HG02610 (cell line): ENCODE results near the gene TRAF2.
A peak's percentile ranks its signal among the peaks of the same experiment; 100 is the strongest.
"Not testable (repeated sequence)": the region's sequence is repeated elsewhere in the genome, so short reads cannot be mapped to it uniquely, and the experiment has no call there.

ENCODE experiments used
- ATAC-seq: cut with Tn5 transposase; IDR thresholded peaks from one replicate; pipeline ENCODE4 v1.9.1; 2021; ENCODE audit warnings: mild to moderate bottlenecking, moderate library complexity; ENCODE audit not compliant: unreplicated experiment

The TRAF2 gene, protein sequence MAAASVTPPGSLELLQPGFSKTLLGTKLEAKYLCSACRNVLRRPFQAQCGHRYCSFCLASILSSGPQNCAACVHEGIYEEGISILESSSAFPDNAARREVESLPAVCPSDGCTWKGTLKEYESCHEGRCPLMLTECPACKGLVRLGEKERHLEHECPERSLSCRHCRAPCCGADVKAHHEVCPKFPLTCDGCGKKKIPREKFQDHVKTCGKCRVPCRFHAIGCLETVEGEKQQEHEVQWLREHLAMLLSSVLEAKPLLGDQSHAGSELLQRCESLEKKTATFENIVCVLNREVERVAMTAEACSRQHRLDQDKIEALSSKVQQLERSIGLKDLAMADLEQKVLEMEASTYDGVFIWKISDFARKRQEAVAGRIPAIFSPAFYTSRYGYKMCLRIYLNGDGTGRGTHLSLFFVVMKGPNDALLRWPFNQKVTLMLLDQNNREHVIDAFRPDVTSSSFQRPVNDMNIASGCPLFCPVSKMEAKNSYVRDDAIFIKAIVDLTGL

DNA sequence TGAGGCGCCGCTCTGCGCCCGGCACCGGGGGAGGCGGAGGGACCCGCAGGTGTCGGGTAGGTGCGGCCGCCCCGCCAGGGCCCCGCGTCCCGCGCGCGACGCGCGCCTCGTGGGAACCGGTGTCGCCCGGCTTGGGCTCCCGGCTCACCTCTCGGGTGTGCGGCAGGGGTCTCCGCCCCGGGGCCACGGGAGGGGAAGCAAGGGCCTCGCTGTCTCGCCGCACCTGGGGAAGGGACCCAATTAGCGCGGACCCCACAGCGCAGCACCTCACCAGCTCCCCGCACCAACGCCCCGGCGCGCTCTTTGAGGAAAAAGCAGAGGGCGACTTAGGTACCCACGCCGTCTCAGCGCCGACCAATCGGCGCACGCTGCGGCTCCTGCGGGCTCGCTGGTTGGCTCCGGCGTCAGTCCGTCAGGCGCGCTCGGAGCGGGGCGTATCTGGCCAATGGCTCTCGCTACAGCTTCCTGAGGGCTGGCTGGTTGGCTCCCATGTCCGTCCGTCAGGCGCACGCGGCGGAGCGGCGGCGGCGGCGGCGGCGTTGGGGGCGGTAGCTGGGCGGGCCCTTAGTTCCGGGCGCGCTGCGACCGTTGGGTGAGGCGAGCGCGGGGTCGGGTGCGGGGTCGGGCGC, at the start of gene TRAF2:
Gene TRAF2, plus strand, starts transcription at position 567 of the 629 bp plus-strand sequence. CDS start 12,225 bp downstream, outside the sequence.
- ATAC-seq, result peak; percentile 75

DNA sequence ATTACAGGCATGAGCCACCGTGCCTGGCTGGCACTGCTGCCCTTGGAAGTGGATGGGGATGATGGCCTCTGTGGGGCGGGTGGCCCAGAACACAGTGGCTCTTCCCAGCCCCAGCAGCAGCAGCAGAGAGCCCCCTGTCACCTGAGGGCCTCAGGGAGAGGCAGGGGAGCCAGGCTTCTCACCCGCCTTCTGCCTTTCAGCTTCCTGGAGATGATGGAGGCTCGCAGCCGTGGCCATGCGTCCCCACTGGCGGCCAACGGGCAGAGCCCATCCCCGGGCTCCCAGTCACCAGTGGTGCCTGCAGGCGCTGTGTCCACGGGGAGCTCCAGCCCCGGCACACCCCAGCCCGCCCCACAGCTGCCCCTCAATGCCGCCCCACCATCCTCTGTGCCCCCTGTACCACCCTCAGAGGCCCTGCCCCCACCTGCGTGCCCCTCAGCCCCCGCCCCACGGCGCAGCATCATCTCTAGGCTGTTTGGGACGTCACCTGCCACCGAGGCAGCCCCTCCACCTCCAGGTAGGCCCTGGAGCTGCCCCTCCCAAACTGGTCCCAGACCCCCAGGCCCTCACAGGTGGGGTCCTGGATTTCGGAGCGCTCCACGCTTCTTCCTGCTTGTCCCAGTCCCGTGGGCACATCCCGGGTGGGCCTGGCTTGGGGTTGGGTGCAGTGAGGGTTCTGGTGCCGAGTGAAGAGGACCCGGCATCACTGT, 49.0 kb upstream of the TRAF2 start:
- no peak for ATAC-seq

DNA sequence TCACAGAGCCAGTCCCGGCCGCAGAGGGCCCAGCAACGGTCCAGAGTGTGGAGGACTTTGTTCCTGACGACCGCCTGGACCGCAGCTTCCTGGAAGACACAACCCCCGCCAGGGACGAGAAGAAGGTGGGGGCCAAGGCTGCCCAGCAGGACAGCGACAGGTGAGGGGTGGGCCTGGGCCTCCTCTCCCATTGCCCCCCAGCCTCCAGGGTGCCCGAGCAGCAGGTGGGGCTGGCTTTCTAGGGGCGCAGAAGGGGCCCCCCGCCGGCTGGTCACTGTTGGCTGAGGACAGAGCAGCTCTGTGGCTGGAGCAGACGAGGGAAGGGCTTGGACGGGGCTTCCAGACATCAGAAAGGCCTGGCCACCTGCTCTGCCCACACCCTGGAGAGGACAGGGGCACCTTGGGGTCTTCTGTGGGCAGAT, 48.4 kb upstream of the TRAF2 start:
- not testable (repeated sequence) for ATAC-seq

DNA sequence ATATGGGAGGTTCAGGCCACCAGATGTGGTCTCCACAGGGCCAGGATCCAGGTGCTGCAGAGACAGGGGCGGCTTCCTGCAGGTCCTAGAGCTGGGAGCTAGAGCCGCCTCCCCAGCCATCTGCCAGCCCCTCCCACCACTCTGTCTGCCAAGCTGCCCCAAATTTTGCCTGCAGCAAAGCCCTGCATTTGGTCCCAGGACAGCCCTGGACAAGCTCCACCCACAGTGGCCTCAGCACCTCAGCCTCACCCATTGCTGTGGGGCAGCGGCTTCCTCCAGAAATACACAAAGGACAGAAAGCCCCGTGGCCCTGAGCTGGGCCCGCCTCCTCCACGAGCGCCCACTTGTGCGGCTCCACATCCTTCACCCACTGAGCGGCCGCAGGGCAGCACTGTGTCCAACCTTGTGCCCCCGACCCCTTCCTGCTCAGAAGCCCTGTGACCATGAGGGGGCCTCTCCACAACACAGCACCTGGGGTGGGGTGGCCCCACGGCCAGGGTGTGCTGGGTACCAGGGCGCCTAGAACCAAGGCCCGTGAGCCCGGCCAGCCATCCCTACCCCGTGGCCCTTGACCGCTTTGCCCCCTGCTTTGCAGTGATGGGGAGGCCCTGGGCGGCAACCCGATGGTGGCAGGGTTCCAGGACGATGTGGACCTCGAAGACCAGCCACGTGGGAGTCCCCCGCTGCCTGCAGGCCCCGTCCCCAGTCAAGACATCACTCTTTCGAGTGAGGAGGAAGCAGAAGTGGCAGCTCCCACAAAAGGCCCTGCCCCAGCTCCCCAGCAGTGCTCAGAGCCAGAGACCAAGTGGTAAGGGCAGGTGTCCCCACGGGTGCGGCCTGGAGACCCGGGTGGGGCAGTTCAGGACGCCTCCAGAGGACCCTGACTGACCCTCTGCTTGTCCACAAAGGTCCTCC, 47.7 kb upstream of the TRAF2 start:
- ATAC-seq, result no peak

DNA sequence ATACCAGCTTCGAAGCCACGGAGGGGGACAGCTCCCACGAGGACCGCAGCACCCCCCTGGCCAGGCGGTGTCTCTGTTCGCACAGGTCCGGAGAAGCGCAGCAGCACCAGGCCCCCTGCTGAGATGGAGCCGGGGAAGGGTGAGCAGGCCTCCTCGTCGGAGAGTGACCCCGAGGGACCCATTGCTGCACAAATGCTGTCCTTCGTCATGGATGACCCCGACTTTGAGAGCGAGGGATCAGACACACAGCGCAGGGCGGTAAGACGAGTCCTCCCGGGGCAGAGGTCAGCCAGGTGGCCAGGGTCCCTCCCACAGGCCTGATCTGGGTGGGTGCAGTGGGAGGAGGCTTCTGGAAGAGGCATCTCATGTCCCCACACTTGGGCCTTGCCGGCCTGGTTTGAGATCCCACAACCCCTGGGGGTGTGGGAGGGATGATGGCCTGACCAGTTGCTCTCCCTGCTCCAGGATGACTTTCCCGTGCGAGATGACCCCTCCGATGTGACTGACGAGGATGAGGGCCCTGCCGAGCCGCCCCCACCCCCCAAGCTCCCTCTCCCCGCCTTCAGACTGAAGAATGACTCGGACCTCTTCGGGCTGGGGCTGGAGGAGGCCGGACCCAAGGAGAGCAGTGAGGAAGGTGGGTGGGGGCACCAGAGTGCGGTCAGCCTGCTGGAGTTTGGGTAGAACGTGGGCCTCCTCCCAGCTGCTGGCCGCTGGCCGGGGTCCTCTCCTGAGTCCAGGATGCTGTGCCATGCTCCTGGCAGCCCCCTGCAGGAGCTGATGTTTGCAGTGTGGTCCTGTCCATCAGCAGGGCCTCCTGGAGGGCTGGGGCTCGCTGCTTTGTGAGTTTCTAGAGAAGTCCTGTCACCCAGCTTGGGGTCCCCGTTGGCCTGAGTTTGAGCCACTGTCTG, 46.8 kb upstream of the TRAF2 start:
- ATAC-seq, result no peak

DNA sequence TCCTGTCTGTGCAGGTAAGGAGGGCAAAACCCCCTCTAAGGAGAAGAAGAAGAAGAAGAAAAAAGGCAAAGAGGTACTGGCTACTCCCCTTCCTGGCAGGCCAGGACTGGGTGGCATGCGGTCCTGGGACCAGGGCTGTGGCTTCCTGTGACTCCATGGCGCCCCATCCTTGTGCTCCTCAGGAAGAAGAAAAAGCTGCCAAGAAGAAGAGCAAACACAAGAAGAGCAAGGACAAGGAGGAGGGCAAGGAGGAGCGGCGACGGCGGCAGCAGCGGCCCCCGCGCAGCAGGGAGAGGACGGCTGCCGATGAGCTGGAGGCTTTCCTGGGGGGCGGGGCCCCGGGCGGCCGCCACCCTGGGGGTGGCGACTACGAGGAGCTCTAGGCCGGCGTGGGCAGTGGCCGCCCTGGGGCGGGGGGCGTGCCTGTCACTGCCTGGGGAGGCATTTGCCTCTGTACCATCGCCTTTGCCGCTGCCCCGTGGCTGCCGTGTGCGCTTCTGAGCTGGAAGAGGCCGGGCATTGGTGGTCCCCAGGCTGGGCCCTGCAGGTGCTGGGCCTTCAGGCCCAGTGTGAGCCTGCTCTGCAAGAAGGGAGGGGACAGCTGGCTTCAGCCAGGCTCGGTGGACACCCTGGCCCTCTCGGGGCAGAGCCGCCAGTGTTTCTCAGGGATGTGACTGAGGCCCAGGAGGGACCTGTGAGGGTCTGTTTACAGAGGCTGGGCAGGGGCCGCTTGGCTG, 46.0 kb upstream of the TRAF2 start:
- no peak for ATAC-seq

DNA sequence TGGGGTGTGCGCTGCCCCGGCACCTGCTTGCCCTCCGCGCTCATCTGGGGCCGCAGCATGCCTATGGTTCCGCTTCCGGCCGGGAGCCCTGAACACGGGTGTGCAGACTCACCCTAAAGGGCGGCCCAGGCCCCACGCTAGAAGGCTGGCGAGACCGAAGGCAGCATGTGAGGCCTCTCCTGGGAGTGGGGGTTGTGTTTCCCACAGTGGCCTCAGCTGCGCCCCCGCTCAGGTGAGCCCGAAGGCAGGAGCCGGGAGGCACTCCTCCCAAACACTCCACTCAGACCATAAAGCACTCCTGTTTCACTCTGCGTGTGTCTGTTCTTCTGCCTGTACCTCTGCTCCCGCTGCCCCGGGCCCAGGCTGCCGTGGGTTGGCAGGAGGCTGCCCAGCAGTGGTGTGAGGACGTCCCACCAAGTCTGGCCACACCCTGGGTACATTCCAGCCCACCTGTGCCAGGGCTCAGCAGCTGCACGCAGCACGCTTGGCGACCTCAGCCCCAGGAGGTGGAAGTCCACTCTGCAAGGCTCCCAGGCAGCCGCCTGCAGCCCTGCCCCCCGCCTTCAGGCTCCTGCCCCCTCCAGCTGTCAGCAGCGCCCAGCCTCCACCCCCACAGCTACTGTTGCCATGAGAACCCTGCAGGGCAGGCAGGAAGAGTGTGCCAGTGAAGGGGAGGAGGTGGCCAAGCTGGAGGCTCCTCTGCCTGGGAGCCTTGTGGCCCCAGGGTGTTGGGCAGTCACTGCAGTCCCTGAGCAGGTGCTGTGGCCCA, 45.3 kb upstream of the TRAF2 start:
- ATAC-seq, result no peak

DNA sequence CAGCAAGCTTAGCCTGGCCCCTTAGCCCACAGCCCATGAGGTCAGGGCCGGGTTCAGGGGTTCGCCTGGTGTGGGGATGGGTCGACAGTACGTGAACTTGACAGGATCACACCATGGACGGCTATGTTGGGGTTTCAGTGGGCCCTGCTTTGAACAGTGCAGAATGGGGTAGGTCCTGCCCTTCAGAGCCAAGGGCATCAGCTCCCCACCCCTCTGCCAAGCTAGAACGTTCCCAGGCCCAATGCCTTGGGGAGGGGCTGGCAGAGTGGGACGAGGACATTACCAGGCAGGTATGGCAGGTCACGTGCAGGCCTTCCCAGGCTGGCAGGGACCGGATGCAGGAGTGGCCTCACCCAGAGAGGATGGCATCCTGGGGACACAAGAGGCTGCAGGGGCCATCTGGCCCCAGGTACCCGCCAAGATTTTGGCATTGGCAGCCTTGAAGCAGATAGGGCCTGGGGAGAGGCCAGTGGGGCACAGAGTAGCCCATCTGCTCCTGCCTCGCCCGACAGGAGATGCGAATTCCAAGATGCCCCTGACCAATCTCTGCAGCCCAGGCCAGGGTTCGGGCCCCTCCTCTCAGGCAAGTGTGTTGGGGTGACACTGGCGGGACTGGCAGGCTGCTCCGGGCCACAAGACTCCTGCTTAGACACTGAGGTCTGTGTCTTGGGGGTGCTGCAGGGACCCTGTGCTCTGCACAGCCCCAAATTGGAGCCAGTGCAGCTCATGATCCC, 44.5 kb upstream of the TRAF2 start:
- not testable (repeated sequence) for ATAC-seq

DNA sequence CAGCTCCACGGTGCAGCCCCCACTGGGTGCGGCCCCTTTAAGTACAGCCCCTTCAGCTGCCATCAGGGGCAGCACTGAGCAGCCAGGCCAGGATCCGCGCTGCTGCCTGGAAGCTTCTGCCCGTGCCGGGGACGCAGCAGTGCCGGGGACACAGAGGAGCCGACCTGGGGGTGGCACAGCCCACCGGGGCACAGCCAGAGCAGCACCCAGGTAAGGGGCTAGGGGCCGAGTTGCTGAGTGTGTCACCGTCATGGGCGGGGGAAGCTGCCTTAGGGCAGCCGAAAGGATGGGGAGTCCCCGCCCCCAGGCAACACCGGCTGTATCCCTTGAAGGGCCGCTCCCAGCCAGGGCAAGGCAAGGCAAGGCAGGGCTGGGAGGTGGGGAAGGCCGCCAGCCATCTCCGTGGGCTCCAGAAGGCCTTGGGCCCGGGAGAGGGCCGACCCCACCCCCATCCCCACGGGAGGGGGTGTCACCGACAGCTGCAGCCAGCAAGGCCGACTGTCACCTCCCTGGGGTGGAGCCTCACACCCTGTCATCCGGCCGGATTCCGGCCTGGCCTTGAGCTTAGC, 43.9 kb upstream of the TRAF2 start, which contains the start of gene AJM1:
Gene AJM1, plus strand, starts transcription at position 99 of the 569 bp plus-strand sequence. CDS start 1,937 bp downstream, outside the sequence.
- peak; percentile 67 for ATAC-seq

DNA sequence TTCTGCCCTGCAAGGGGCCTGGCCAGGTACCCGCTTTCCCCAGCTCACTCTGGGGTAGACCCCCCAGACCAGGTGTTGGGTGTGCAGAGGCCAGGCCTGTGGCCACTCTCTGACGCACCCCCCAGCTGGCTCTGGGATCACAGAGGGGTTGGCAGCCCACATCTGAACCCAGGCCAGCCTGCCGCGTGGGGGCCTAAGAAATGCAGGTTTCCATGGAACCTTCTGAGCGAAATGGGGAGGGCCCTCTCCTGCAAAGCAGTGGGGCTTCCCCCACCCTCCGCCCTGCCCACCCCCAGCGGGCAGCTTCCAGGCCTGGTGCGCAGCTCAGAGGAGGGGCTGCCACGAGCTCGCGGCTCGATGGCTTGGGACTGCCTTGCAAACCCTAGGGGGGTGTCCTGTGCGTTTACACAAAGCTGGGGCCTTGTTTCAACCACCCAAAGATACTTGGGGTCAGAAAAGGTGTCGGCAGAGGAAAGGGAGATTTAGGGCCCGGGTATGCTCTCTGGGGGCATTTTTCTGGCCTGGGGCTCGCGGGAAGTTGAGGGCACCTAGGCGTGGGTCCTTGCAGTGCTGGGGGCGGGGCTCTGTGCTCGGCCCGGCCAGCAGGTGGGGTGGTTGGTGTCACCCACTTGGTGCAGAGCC, 43.0 kb upstream of the TRAF2 start:
- ATAC-seq, result not testable (repeated sequence)

DNA sequence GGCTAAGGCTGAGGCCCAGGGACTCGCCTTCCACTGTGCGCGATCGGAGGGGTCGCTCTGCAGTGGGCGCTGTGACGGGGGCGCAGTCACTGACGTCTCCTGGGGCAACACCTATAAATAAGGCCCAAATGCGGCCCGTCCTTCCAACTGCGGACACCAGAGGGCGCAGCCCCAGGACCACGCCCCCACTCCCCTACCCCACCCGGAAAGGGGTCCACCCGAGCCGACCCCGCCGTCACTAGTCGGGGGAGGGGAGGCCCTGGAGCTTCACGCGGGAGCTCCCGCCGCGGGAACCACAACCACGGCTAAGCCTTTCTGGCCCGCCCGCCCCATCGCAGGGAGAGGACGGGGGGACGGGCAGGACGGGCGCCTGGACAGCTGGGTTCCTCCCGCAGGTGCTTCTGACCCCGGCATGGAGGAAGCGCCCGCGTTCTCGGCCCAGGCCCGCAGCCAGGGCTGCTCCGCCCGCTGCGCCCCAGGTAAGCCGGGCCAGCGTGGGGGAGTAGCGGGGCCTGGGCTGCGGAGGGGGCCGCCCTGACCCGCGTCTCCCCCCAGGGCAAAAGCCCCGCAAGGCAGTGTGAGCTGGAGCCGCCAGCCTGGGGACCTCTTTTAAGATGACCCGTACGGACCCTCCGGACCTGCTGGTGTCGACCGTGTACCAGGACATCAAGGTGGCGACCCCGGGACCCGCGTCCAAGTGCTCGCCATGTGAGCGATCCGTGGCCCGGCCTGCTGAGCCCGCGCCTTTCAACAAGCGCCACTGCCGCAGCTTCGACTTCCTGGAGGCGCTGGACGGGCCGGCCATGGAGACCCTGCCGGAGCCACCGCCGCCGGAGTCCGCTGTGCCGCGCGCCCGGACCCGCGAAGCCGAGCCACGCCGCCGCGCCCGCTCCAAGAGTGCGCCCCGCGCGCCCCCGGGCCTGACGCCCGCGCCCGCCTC, 42.2 kb upstream of the TRAF2 start:
- ATAC-seq, result not testable (repeated sequence)

DNA sequence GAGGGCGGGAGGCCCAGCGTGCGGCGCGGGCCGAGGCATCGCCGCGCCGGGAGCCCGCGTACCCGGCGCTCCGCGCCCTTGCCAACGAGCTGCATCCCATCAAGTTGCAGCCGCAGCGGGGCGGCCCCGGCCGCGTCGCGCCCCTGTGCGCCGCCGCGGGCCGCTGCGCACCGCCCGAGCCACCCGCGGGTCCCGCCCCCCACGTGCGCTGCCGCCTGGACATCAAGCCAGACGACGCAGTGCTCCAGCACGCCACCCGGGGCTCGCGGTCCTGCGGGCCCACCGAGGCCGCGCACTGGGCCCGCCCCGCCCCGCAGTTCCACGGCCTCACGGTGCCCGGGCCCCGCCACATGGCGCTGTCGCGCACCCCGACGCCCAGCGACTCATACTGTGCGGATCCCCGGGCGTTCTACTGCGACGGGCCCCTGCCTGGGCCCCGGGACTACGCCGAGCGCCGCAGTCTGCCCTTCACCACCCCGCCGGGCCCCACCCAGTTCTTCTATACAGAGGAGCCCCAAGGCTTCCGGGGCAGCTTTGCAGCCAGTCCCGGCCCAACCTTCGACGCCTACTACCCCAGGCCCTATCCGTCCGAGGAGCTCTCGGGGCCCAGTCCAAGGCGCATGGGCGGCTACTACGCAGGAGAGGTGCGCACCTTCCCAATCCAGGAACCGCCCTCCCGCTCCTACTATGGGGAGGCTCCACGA, 41.4 kb upstream of the TRAF2 start:
- no peak for ATAC-seq

DNA sequence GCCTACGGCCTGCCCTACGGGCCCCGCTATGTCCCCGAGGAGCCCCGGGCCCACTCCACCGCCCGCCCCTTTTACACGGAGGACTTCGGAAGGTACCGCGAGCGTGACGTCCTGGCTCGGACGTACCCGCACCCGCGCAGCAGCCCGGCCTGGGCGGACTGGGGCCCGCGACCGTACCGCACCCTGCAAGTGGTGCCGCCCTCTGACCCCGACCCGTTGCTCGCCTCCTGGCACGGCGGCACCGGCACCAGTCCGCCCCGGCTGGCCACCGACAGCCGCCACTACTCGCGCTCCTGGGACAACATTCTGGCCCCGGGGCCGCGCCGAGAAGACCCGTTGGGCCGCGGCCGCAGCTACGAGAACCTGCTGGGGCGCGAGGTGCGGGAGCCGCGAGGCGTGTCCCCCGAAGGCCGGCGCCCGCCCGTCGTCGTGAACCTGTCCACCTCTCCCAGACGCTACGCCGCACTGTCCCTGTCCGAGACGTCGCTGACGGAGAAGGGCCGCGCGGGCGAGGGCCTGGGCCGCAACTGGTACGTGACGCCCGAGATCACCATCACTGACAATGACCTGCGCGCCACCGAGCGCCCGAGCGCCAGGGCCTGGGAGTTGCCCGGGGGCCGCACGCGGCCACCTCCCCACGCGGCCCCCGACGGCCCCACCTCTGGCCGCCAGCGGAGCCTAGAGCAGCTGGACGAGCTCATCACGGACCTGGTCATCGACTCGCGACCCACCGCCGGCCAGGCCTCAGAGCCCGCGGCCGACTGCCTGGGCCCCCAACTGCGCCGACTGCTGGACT, 40.7 kb upstream of the TRAF2 start:
- ATAC-seq, result no peak
